ENCODE results near the gene AP2A1. TPM values are rescaled to one million over a fixed set of nuclear protein-coding genes. Genes with fewer than 3 reads are reported as not detected.
A peak's percentile ranks its signal among the peaks of the same experiment; 100 is the strongest.

Gene AP2A1
- total RNA-seq, 4 donors from 2014 or later: 94.2 to 142 (median 131) TPM

DNA sequence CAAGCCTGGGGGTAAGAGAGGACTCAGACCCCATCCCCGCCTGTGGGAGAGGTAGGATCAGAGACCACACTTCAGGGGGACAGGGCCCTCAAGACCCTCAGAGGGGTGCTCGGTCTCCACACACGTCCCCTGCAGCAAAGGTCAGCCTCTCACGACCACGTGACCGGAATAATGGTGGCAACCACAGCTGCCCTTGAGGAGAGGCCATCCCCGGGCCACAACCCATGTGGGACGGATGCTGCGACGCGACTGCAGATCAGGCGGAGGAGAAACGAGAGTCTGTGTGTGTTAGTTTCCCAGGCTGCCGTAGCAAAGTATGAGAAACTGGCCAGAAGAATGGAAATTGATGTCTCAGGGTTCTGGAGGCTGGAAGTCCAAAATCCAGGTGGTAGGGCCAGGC lies 60.2 kb downstream of the AP2A1 start:
- Histone ChIP-seq H3K4me3 (no peak overlapping the region), H3K36me3 (peaks cover 0 to 24% of the 10 kb centered on the region in 2 donors), H3K9me3 (no peaks in the 10 kb centered on the region), H3K4me1 (peaks cover 12 to 37% of the 10 kb centered on the region in 2 donors), H3K27me3 (no peaks in the 10 kb centered on the region), H3K27ac (peak overlapping the region in 3 of 4 donors; percentile 94 to 96 (median 95))
- no peak for ATAC-seq
- no peak for DNase-seq
- intact Hi-C loops (cut with DNase I; ENCODE audit: low total_unique reads) (no loop called here), in situ Hi-C loops (cut with MboI; ENCODE audit: low sequenced_read_pairs in 4 of 4) (no loop called here)
- TF ChIP-seq, protein P1, sequence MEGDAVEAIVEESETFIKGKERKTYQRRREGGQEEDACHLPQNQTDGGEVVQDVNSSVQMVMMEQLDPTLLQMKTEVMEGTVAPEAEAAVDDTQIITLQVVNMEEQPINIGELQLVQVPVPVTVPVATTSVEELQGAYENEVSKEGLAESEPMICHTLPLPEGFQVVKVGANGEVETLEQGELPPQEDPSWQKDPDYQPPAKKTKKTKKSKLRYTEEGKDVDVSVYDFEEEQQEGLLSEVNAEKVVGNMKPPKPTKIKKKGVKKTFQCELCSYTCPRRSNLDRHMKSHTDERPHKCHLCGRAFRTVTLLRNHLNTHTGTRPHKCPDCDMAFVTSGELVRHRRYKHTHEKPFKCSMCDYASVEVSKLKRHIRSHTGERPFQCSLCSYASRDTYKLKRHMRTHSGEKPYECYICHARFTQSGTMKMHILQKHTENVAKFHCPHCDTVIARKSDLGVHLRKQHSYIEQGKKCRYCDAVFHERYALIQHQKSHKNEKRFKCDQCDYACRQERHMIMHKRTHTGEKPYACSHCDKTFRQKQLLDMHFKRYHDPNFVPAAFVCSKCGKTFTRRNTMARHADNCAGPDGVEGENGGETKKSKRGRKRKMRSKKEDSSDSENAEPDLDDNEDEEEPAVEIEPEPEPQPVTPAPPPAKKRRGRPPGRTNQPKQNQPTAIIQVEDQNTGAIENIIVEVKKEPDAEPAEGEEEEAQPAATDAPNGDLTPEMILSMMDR (IDR thresholded peaks at IDR 0.05 in 4 of 5, conservative IDR thresholded peaks at IDR 0.05 in 1 of 5): no peak
- no peak for TF ChIP-seq POLR2A (IDR thresholded peaks at IDR 0.05)

DNA sequence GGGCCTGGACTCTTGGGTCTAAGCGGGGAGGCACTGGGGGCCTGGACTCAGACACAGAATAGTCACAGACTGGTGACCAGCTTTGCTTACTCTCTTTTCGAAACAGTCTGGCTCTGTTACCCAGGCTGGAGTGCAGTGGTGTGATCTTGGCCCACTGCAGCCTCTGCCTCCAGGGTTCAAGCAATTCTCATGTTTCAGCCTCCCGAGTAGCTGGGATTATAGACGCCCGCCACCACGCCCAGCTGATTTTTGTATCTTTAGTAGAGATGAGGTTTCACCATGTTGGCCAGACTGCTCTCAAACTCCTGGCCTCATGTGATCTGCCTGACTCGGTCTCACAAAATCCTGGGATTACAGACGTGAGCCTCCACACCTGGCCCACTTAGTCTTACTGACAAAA lies 62.4 kb downstream of the AP2A1 start:
- no peak overlapping the region for H3K4me3 ChIP-seq
- peaks cover 28 to 52% of the 10 kb centered on the region in 2 donors for H3K4me1 ChIP-seq
- ATAC-seq: peak; percentile 35 to 40
- peak overlapping the region; percentile 87 to 96 (median 94) for H3K27ac ChIP-seq
- DNase-seq: peak; percentile 61 to 76
- peaks cover 0 to 23% of the 10 kb centered on the region in 2 donors for H3K36me3 ChIP-seq
- in situ Hi-C loops (cut with MboI; ENCODE audit: low sequenced_read_pairs in 4 of 4) (no loop called here), intact Hi-C loops (cut with DNase I; ENCODE audit: low total_unique reads) (loop anchor here (2.0 kb wide), 1 partner anchor 14 kb away; no protein-coding TSS in a partner anchor)
- TF ChIP-seq, protein P1 (IDR thresholded peaks at IDR 0.05 in 4 of 5, conservative IDR thresholded peaks at IDR 0.05 in 1 of 5): no peak
- no peak for TF ChIP-seq POLR2A (IDR thresholded peaks at IDR 0.05)
- H3K27me3 ChIP-seq: no peaks in the 10 kb centered on the region
- H3K9me3 ChIP-seq: no peaks in the 10 kb centered on the region

GRCh38 chr19:49829721-49830120 lies 62.9 kb downstream of the AP2A1 start:
- H3K4me3 ChIP-seq: no peak overlapping the region
- intact Hi-C loops (cut with DNase I; ENCODE audit: low total_unique reads) (loop anchor here (2.0 kb wide), 1 partner anchor 13 kb away; no protein-coding TSS in a partner anchor), in situ Hi-C loops (cut with MboI; ENCODE audit: low sequenced_read_pairs in 4 of 4) (no loop called here)
- H3K27me3 ChIP-seq: no peaks in the 10 kb centered on the region
- DNase-seq: no peak
- peaks cover 0 to 28% of the 10 kb centered on the region in 2 donors for H3K36me3 ChIP-seq
- H3K4me1 ChIP-seq: peaks cover 33 to 57% of the 10 kb centered on the region in 2 donors
- no peak for ATAC-seq
- no peaks in the 10 kb centered on the region for H3K9me3 ChIP-seq
- H3K27ac ChIP-seq: peak overlapping the region; percentile 87 to 96 (median 94)
- TF ChIP-seq POLR2A (IDR thresholded peaks at IDR 0.05): no peak
- TF ChIP-seq, protein P1 (IDR thresholded peaks at IDR 0.05 in 4 of 5, conservative IDR thresholded peaks at IDR 0.05 in 1 of 5): no peak

- DNase-seq (no peak), ATAC-seq (no peak)
- TF ChIP-seq, protein P1 (IDR thresholded peaks at IDR 0.05 in 4 of 5, conservative IDR thresholded peaks at IDR 0.05 in 1 of 5): no peak
- peaks cover 33 to 54% of the 10 kb centered on the region in 2 donors for H3K4me1 ChIP-seq
- H3K36me3 ChIP-seq: peaks cover 0 to 38% of the 10 kb centered on the region in 2 donors
- H3K9me3 ChIP-seq: no peaks in the 10 kb centered on the region
- in situ Hi-C loops (cut with MboI; ENCODE audit: low sequenced_read_pairs in 4 of 4) (no loop called here), intact Hi-C loops (cut with DNase I; ENCODE audit: low total_unique reads) (no loop called here)
- no peaks in the 10 kb centered on the region for H3K27me3 ChIP-seq
- no peak overlapping the region for H3K4me3 ChIP-seq
- H3K27ac ChIP-seq: peak overlapping the region; percentile 94 to 96 (median 94)
These were observed 64.0 kb downstream of the AP2A1 start for GRCh38 chr19:49830766-49831165.

DNA sequence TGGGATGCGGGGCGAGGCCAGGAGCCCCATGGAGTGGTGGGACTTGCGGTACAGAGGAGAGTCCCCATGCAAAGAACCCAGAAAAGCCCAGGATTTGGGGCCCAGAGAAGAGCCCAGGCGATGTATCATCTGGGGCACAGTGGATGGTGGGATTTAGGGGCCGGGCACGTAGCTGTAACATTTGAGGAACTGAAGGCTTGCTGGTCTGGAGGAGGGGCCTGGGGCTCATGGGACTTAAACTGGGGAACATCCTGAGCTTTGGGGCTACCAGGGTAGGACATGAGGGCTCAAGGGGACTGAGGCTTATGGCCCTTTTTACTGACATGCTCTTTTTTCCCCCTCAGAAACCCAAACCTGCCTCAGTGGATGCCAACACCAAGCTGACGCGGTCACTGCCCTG lies 64.8 kb downstream of the AP2A1 start:
- Histone ChIP-seq H3K36me3 (peaks cover 0 to 46% of the 10 kb centered on the region in 2 donors), H3K4me3 (no peak overlapping the region), H3K9me3 (no peaks in the 10 kb centered on the region), H3K27ac (peak overlapping the region; percentile 94 to 96 (median 94)), H3K27me3 (no peaks in the 10 kb centered on the region), H3K4me1 (peaks cover 33 to 48% of the 10 kb centered on the region in 2 donors)
- in situ Hi-C loops (cut with MboI; ENCODE audit: low sequenced_read_pairs in 4 of 4) (no loop called here), intact Hi-C loops (cut with DNase I; ENCODE audit: low total_unique reads) (no loop called here)
- ATAC-seq (no peak), DNase-seq (no peak)
- TF ChIP-seq, protein P1 (IDR thresholded peaks at IDR 0.05 in 4 of 5, conservative IDR thresholded peaks at IDR 0.05 in 1 of 5): no peak
- no peak for TF ChIP-seq POLR2A (IDR thresholded peaks at IDR 0.05)
